Tongue (tissue), 2 donors: ENCODE results near the gene UGT1A1. TPM values are rescaled to one million over a fixed set of nuclear protein-coding genes. Genes with fewer than 3 reads are reported as not detected.

Experiments used
- DNase-seq: peaks from one replicate; pipeline ENCODE4 v3.0.0-alpha.2; 2015
- total RNA-seq: library from RNA; depleted of rRNA; stranded (reverse); fragments of >200 nt; gene quantifications from one replicate; pipeline ENCODE4 v1.2.3, GENCODE V29; 2014

Gene UGT1A1
- total RNA-seq, 1 donor from 2014 or later = 0.41 TPM

- DNase-seq = no peak
Measured at GRCh38 chr2:233758141-233758540, 1.9 kb upstream of the UGT1A1 start.

GRCh38 chr2:233758849-233759248 lies 1.2 kb upstream of the UGT1A1 start:
- DNase-seq = no peak

GRCh38 chr2:233761040-233761769 lies 1.1 kb downstream of the UGT1A1 start:
- no peak for DNase-seq

GRCh38 chr2:233764264-233764663 lies 4.2 kb downstream of the UGT1A1 start:
- DNase-seq = no peak

- DNase-seq = no peak
Measured at GRCh38 chr2:233764761-233765160, 4.7 kb downstream of the UGT1A1 start.

- DNase-seq = no peak
Measured at GRCh38 chr2:233766416-233766815, 6.3 kb downstream of the UGT1A1 start.

- no peak for DNase-seq
Measured at GRCh38 chr2:233768076-233768475, 8.0 kb downstream of the UGT1A1 start.

GRCh38 chr2:233769260-233769659 lies 9.2 kb downstream of the UGT1A1 start:
- no peak for DNase-seq

GRCh38 chr2:233772153-233772552 lies 12.1 kb downstream of the UGT1A1 start:
- no peak for DNase-seq

GRCh38 chr2:233772583-233772982 lies 12.5 kb downstream of the UGT1A1 start:
- DNase-seq = no peak

GRCh38 chr2:233773854-233774253 lies 13.8 kb downstream of the UGT1A1 start:
- DNase-seq = no peak

- DNase-seq = no peak
Measured at GRCh38 chr2:233775414-233775813, 15.3 kb downstream of the UGT1A1 start.

- DNase-seq = no peak
Measured at GRCh38 chr2:233778030-233778429, 18.0 kb downstream of the UGT1A1 start, which contains the start of gene MROH2A. TSS of gene MROH2A (plus strand) at chr2:233778330. CDS start at chr2:233779359, 1,029 bp downstream.

- no peak for DNase-seq
Measured at GRCh38 chr2:233779722-233780121, 19.7 kb downstream of the UGT1A1 start.

- no peak for DNase-seq
Measured at GRCh38 chr2:233780771-233781170, 20.7 kb downstream of the UGT1A1 start.

GRCh38 chr2:233789554-233789953 lies 29.5 kb downstream of the UGT1A1 start:
- DNase-seq = no peak

GRCh38 chr2:233791151-233791882 lies 31.2 kb downstream of the UGT1A1 start:
- DNase-seq = no peak

- DNase-seq = no peak
Measured at GRCh38 chr2:233791883-233792329, 31.8 kb downstream of the UGT1A1 start.

- DNase-seq = no peak
Measured at GRCh38 chr2:233792720-233793119, 32.6 kb downstream of the UGT1A1 start.

GRCh38 chr2:233793465-233794127 lies 33.5 kb downstream of the UGT1A1 start:
- no peak for DNase-seq

GRCh38 chr2:233794128-233794658 lies 34.1 kb downstream of the UGT1A1 start:
- DNase-seq = no peak

- DNase-seq = no peak
Measured at GRCh38 chr2:233795735-233796171, 35.7 kb downstream of the UGT1A1 start.

- DNase-seq = no peak
Measured at GRCh38 chr2:233796254-233796653, 36.2 kb downstream of the UGT1A1 start.
